GM19240 (cell line): ENCODE measurements around the gene FBRSL1.

Experiments used
- DNase-seq: peaks from one replicate; pipeline ENCODE4 v3.0.0; 2011; ENCODE audit warnings: low spot score; ENCODE audit not compliant: insufficient read length

FBRSL1 gene

DNA sequence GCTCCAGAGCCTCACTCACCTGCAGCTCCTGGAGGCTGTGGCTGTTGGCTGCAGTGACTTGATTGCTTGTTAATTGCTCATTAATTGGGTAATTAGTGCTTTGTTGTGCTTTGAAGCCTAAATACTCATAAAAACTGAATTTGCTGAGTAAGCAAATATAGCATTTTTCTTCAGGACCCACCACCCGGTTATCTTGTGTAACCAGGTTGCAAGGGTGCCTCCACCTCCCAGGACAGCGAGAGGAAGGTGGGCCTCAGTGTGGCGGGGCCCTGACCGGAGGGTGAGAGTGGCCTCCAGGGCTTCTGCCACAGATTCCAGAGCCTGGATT lies 48.7 kb downstream of the FBRSL1 start:
- no peak for DNase-seq

DNA sequence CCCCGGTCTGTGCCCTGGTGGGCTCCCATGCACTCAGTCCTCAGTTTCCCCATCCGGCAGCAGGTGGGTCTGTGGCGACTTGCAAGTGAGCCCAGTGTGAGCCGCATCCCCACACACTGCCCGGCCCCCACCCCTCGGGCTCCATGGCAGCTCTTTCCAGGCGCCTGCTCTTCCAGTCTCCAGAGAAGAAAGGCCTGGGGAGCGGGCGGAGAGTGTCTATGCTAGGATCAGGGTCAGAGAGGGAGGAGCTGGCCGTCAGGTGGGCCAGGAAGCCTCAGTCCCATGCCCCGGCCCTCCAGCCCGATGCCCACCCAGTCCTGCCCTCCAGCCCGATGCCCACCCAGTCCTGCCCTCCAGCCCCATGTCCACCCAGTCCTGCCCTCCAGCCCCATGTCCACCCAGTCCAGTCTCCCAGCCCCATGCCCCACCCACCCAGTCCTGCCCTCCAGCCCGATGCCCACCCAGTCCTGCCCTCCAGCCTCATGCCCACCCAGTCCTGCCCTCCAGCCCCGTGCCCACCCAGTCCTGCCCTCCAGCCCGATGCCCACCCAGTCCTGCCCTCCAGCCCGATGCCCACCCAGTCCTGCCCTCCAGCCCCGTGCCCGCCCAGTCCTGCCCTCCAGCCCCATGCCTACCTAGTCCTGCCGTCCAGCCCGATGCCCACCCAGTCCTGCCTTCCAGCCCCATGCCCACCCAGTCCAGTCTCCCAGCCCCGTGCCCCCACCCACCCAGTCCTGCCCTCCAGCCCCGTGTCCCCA lies 49.2 kb downstream of the FBRSL1 start:
- DNase-seq, result no peak

DNA sequence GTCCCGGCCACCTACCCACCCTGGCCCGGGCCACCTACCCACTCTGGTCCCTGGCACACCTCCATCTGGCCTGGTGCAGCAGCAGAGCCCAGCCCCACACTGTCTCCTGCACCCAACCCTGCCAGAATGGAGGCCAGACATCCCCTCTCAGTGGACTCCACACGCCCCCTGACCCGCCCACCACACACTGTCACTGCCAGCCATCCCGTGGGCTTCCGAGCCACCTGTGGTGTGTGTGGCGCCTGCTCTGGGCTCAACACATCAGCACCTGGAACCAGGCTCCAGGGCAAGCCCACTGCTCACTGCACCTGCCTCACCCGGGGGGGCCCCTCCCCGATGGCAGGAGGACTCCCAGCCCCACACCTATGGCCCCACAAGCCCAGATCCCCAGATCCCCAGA lies 50.5 kb downstream of the FBRSL1 start:
- no peak for DNase-seq

DNA sequence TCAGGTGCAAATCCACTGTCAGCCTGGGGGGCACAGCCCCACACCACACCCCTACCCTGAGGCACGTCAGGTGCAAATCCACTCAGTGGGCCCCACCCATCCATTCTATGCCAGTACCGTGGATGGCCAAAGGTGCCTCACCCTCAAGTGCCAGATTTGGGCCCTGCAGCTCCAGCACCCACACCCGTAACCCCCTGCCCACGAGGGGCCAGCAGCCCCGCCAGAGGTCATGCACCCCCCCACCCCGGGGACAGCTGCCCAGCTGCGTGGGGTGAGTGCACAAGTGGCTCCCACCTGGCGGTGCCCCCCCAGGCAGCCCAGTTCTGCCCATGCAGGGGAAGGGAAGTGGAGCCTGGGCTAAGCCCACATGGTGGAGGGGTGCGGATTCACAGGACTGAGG lies 51.2 kb downstream of the FBRSL1 start:
- no peak for DNase-seq

DNA sequence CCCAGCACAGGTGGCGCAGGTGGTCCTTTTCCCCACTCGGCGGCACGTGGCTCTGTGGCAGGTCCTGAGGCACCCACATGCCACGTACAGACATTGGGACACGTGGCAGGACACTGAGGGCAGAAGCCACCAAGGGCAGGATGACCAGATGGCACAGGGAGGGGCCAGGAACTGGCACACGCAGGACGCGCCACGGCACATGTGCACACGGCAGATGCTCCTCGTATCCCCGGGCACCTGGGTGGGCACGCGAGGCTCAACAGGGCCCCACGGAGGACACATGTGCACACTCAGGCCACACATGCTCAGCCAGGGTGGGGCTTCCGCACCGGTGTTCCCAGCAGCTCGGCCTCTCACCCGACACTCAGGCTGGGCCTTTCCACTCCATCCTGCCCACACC lies 52.0 kb downstream of the FBRSL1 start:
- no peak for DNase-seq

- no peak for DNase-seq
These were observed 52.7 kb downstream of the FBRSL1 start for GRCh38 chr12:132542661-132543060.

DNA sequence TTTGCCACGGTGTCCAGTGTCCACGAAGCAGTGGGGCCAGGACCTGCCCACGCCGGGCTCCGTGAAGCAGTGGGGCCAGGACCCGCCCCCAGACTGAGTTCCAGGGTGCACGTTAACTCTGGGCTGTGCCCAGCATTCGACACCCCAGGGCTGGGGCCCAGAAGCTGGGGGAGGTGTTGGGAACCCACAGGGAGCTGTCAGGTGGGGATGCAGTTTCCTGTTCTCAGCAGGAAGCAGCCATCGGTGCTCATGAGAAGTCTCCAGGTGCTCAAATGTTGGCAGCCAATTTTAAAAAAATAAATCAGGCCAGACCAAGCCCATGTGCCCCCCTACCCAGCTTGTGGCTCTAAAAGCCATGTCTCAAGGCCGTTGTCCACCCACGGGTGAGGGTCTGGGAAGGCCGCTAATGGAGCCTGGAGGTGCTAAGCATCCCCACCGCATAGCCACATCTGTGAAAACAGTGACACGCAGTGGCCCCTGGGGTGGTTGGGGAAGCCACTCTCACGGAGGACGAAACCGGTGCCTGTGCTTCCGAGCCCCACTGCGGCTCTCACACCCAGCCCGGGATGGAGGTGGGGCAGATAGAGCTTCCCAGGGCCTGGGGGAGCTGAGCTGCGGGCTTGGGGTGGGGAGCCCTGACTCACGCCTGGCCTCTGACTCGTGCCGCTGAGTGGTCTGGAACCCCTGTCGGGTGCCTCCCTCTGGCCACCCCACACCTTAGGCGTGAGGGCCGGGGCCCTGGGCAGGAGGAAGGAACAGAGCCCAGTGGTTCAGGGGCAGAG lies 53.5 kb downstream of the FBRSL1 start:
- no peak for DNase-seq

GRCh38 chr12:132544080-132544397 lies 54.1 kb downstream of the FBRSL1 start:
- no peak for DNase-seq

GRCh38 chr12:132544498-132544897 lies 54.5 kb downstream of the FBRSL1 start:
- DNase-seq, result no peak

DNA sequence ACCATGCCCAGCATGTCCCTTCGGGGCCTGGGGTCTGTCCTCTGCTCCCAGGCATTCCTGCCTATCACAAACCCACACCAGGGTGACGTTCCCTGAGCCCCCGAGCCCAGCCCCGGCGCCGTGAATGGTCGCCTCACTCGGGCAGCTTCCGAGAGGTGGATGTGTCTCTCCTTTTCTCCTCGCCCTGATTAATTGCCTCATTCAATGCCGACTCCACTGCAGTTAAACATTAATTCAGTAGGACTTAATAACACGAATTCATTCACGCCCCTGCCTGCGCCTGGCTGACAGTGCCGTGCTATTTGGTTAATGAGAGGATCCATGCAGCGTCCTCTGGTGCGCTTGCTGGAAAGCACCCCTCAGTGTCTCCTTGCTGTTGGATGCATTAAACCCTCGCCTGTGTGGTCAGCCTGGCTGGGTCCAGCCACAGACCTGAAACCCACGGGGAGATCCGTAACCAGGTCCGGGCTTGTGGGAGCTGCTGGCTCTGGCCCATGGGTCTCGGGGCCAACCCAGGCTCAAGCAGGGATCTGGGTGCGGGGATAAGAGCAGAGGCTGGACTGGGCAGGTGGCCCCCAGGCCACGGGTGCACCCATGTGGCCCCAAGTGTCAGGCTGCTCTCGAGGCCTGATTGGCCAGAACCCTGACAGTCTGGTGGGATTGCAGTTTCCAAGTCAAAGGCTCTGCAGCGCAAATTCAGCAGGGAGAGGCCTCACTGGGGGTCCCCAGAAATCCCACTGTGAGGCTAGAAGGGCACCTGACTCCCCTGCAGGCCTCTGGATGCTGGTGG lies 55.4 kb downstream of the FBRSL1 start:
- no peak for DNase-seq

DNA sequence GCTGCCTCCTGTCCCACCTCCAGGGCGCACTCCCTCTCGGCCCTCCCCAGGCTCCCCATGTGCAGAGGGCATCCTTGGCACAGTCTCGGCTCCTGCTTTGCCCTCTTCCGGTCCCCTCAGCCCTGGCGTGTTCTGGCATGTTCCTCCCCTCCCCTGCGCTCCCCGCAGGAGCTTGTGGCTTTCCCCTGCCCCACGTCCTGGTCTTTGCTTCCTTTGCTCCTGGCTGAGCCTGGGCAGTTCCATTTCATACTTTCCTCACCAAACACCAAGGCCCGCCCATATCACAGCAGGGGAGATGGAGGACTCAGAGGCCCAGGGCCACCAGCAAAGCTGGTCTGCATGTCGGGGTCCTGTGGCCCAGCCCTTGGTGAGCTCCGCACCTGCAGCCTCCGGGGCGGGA lies 56.0 kb downstream of the FBRSL1 start:
- DNase-seq, result no peak

- DNase-seq, result no peak
These were observed 56.7 kb downstream of the FBRSL1 start for GRCh38 chr12:132546647-132547046.

DNA sequence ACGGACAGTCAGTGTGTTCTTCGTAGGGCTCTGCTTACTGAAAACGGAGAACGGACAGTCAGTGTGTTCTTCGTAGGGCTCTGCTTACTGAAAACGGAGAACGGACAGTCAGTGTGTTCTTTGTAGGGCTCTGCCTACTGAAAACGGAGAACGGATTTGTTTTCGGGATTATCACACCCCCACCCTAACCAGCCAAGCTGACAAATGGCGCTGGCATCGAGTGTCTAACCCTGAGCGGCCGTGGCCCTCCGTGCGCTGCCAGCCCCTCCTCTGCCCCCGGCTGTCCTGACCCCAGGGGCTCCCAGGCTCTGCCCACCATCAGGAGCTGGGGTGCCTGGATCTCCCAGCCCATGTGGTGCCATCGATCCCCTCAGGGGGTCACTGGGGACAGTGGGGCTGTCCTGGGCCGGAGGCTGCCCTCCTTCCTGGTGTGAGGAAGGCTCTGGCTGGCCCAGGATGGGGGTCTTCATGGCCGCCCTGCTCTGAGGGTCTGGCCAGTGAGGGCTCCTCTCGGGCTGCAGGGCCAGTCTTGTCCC lies 57.3 kb downstream of the FBRSL1 start:
- no peak for DNase-seq

- DNase-seq, result no peak
These were observed 58.6 kb downstream of the FBRSL1 start for GRCh38 chr12:132548430-132549058.

- no peak for DNase-seq
These were observed 59.1 kb downstream of the FBRSL1 start for GRCh38 chr12:132549059-132549458.

GRCh38 chr12:132550014-132550802 lies 60.3 kb downstream of the FBRSL1 start:
- no peak for DNase-seq

DNA sequence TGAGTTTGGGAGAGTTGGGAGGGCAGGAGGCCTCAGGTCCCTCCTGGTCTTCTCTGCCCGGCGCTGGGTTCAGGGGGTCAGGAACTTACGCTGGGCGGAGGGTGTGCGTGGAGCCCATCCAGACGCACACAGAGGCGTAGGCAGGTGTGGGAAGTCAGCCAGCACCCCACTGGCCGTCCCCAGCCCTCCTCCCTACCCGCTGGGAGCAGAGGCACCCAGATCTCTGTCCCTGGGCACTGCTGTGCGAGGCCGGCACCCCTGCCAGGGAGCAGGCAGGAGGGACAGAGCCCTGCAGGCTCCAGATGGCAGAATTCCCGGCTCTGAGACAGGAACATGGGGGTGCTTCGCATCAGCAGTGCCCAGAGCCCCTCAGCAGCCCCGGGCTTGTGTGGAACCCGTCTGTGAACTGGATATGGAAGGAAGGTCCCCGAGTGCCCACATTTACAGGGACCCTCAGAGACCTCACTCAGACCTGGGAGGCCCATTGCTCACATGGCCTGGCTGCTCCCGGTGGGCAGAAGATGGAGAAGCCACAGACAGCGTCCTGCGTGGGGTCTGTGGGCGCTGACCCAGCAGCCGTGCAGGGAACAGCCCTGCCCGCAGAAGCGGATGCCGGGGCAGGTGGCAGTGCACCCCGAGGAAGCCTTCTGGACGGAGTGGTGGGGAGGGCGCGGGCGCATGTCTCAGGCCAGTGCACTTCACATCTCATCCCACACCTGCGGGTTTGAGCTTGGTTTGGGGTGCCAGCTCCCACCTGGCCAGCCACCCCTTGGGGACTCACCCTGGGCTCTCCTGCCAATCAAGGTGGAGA lies 61.1 kb downstream of the FBRSL1 start:
- no peak for DNase-seq

DNA sequence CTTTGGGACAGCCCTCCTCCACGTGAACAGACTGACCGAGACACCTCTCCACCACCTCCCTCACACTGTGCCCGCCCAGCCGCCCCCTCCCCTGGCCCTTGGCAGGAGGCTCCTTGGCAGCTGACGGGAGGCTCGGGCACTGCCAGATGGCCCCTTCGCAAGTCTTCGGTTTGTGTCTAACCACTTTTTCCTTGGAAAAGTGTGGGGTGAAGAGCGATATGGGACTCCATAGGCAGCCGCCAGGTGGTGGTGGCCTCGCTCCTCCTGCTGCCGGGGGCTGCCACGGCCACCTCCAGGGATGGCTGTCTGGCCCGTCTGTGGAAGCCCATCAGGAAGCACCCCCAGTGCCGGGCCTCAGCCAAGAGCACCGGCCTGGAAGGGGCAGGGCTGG lies 61.7 kb downstream of the FBRSL1 start:
- DNase-seq, result no peak

DNA sequence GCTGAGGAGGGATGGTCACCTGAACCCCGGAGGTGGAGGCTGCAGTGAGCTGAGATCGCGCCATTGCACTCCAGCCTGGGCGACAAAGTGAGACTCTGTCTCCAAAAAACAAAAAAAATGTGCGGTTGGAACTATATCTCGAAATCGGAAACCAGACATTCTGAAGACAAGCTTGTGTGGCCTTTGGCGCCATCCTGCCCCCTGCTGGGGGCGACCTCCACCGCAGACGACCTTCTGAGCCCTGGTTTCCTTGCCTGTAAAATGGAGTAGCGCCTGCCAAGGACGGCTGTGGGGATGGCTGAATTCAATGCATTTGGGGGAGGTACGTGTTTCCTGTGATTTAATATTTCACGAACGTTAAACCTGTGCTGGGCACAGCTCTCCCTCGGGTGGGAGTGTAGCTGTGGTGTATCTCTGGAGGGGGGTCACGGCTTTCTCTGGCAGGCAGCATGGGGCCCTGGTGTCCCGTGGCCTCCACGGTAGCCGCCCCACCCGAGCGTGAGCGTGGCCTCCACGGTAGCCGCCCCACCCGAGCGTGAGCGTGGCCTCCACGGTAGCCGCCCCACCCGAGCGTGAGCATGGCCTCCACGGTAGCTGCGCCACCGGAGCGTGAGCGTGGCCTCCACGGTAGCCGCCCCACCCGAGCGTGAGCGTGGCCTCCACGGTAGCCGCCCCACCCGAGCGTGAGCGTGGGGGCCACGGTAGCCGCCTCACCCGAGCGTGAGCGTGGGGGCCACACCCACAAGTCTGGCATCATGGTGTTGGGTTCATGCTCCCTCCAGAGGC lies 65.1 kb downstream of the FBRSL1 start:
- no peak for DNase-seq
